Subcutaneous abdominal adipose tissue (tissue), 5 donors: ENCODE results near the gene ADAM17.
"Not testable (repeated sequence)": the region's sequence is repeated elsewhere in the genome, so short reads cannot be mapped to it uniquely, and the experiment has no call there.

Experiments
- H3K27ac ChIP-seq: one replicate; pipeline ENCODE4 v1.7.0; 2013; ENCODE audit warnings: low read depth, mild to moderate bottlenecking, inconsistent platforms, low read length, moderate library complexity
- H3K27me3 ChIP-seq, 5 donors: one replicate each; pipeline ENCODE4 v1.7.0; 2013; ENCODE audit warnings: low read length in 5 of 5, inconsistent platforms in 1 of 5; ENCODE audit not compliant: control insufficient read depth in 5 of 5, insufficient read depth in 4 of 5
- H3K36me3 ChIP-seq, 5 donors: one replicate each; pipeline ENCODE4 v1.7.0; 2013; ENCODE audit warnings: low read length in 5 of 5; ENCODE audit not compliant: control insufficient read depth in 5 of 5, insufficient read depth in 5 of 5
- H3K4me1 ChIP-seq, 5 donors: one replicate each; pipeline ENCODE4 v1.7.0; 2013; ENCODE audit warnings: low read length in 5 of 5, mild to moderate bottlenecking in 3 of 5, moderate library complexity in 1 of 5; ENCODE audit not compliant: control insufficient read depth in 5 of 5, insufficient read depth in 5 of 5
- H3K4me3 ChIP-seq, 5 donors: one replicate each; pipeline ENCODE4 v1.7.0; 2013; ENCODE audit warnings: low read length in 5 of 5, low read depth in 1 of 5
- H3K9ac ChIP-seq, 5 donors: one replicate each; pipeline ENCODE4 v1.7.0; 2013; ENCODE audit warnings: low read length in 5 of 5, mild to moderate bottlenecking in 4 of 5, moderate library complexity in 3 of 5
- H3K9me3 ChIP-seq, 5 donors: one replicate each; pipeline ENCODE4 v1.7.0; 2013; ENCODE audit warnings: low read length in 5 of 5; ENCODE audit not compliant: control insufficient read depth in 5 of 5
- donor health status: healthy.
- donor health status: healthy.
- donor health status: healthy.
- donor health status: healthy.
- donor health status: healthy.

Gene ADAM17

DNA sequence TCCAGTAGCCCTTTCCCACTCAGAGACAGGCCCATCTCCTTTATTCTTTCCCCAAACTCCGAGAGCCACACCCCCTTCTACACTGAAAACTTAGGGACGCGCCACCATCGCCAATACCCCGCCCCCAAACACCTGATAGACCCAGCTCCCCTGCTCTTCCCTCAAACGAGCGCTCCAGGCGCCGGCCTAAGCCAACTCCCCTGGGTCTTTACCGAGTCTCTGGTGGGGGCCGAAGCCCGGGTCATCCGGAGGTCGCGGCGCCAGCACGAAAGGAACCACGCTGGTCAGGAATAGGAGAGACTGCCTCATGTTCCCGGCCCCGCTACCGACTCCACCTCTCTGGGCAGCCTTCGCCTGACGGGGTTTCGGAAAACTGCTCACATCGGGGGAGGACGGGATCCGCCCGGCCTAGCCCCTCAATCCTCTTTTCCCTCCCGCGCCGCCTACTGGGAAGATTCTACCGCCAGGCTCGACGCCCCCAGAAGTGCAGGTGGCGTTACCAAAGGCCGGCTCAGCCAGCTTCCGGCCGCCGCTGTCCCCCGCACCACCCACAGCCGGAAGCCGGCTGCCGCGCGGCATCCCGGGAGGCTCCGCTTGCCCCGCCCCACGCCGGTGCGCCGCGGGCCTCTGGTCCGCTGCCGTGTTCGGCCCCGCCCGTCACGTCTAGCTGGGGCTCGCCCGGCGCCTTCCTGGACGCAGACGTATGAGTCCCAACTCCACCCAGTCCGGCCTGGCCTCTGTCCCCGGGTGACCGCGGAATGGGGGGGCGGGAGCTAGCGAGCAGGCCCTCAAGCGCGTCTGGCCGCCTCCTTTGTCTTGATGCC, at the start of gene ADAM17:
TSS of gene ADAM17 (minus strand) at position 534 of the 824 bp plus-strand sequence. CDS start at position 309, 225 bp downstream.
- H3K36me3 ChIP-seq: peaks cover 0 to 2% (median 0%) of the 10 kb centered on the region in 5 donors
- H3K9me3 ChIP-seq: no peaks in the 10 kb centered on the region
- no peaks in the 10 kb centered on the region for H3K27me3 ChIP-seq
- H3K4me1 ChIP-seq: peaks cover 0 to 53% (median 39%) of the 10 kb centered on the region in 5 donors
- peak within 1 kb of the TSS; percentile 93 to 100 (median 96) for H3K9ac ChIP-seq
- H3K4me3 ChIP-seq: peak within 1 kb of the TSS; percentile 80 to 95 (median 87)
- peak within 1 kb of the TSS; percentile 99 for H3K27ac ChIP-seq

GRCh38 chr2:9602412-9602811, 46.8 kb upstream of the ADAM17 start:
- H3K4me1 ChIP-seq: peaks cover 0 to 2% (median 0%) of the 10 kb centered on the region in 5 donors
- no peaks in the 10 kb centered on the region for H3K27me3 ChIP-seq
- H3K27ac ChIP-seq: no peak overlapping the region
- peaks cover 0 to 13% (median 10%) of the 10 kb centered on the region in 5 donors for H3K36me3 ChIP-seq
- no peak overlapping the region for H3K9ac ChIP-seq
- no peak overlapping the region for H3K4me3 ChIP-seq
- H3K9me3 ChIP-seq: peaks cover 4 to 13% (median 9%) of the 10 kb centered on the region in 5 donors

- Histone ChIP-seq H3K36me3 (peaks cover 0 to 13% (median 10%) of the 10 kb centered on the region in 5 donors), H3K27me3 (no peaks in the 10 kb centered on the region), H3K27ac (no peak overlapping the region), H3K4me3 (no peak overlapping the region), H3K9ac (no peak overlapping the region), H3K4me1 (peaks cover 0 to 4% (median 0%) of the 10 kb centered on the region in 5 donors), H3K9me3 (peaks cover 4 to 13% (median 9%) of the 10 kb centered on the region in 5 donors)
Measured at GRCh38 chr2:9601397-9601796, 45.8 kb upstream of the ADAM17 start.

- Histone ChIP-seq H3K4me3 (no peak overlapping the region), H3K4me1 (peaks cover 5 to 17% (median 12%) of the 10 kb centered on the region in 5 donors), H3K9ac (no peak overlapping the region), H3K27me3 (no peaks in the 10 kb centered on the region), H3K9me3 (peaks cover 4 to 13% (median 9%) of the 10 kb centered on the region in 5 donors), H3K27ac (no peak overlapping the region), H3K36me3 (peaks cover 0 to 13% (median 10%) of the 10 kb centered on the region in 5 donors)
Measured at GRCh38 chr2:9599430-9599829, 43.8 kb upstream of the ADAM17 start.

GRCh38 chr2:9596621-9597311, 41.1 kb upstream of the ADAM17 start:
- Histone ChIP-seq H3K27ac (peak overlapping the region; percentile 60), H3K27me3 (no peaks in the 10 kb centered on the region), H3K9ac (no peak overlapping the region), H3K36me3 (peaks cover 2 to 13% (median 10%) of the 10 kb centered on the region in 5 donors), H3K4me1 (peaks cover 6 to 24% (median 17%) of the 10 kb centered on the region in 5 donors), H3K4me3 (no peak overlapping the region), H3K9me3 (peaks cover 4 to 13% (median 9%) of the 10 kb centered on the region in 5 donors)

- Histone ChIP-seq H3K9ac (no peak overlapping the region), H3K36me3 (peaks cover 2 to 18% (median 10%) of the 10 kb centered on the region in 5 donors), H3K27me3 (no peaks in the 10 kb centered on the region), H3K4me1 (peaks cover 6 to 24% (median 17%) of the 10 kb centered on the region in 5 donors), H3K4me3 (no peak overlapping the region), H3K27ac (peak overlapping the region; percentile 60), H3K9me3 (peaks cover 4 to 13% (median 9%) of the 10 kb centered on the region in 5 donors)
Measured at GRCh38 chr2:9595746-9596145, 40.1 kb upstream of the ADAM17 start.

DNA sequence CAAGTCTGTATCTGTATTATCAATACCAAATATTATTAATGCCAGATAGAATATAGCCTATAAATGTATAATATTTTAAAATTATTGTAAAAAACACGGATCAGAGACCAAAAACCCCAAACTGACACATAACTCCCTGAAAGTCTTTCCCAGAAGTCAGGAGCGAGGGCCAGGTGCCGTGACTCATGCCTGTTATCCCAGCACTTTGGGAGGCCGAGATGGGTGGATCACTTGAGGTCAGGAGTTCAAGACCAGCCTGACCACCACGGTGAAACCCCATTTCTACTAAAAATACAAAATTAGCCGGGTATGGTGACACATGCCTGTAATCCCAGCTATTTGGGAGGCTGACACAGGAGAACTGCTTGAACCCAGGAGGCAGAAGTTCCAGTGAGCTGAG, 39.6 kb upstream of the ADAM17 start:
- H3K36me3 ChIP-seq: peaks cover 2 to 20% (median 10%) of the 10 kb centered on the region in 5 donors
- H3K4me3 ChIP-seq, H3K27me3 ChIP-seq: not testable (repeated sequence)
- peaks cover 4 to 13% (median 9%) of the 10 kb centered on the region in 5 donors for H3K9me3 ChIP-seq
- peak overlapping the region in 1 of 5 donors; percentile 46 for H3K9ac ChIP-seq
- peaks cover 6 to 24% (median 17%) of the 10 kb centered on the region in 5 donors for H3K4me1 ChIP-seq
- peak overlapping the region; percentile 77 for H3K27ac ChIP-seq

DNA sequence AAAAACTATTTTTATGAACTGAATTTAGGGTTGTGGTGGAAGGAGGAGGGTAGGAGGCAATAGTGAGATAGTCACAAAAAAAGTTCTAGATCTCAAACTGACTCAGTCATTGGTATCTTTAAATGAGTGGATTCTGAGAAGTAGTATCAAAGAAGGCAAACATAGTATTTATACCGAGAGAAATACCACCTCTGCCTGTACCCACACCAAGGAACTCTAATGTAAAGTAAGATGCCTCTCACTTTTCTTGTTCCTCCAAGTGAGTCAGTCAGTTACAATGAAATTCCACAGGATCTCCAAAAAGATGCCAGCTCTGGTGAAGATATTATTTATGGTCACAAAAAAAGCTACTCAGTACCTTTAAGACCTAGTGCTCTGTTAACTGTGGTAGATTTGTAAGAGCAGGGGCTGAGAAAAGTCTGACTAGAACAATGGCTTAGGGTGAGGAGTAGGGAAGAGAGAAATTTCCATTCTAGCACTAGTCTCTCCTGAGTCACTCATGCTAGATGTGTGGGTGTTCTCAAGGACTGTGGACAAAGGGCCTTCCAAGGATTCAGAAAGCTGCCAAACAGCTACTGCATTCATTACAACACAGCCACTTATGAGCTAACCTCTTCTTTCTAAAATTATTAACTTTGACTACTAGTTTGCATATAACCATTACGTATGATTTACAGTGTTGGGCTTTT, 38.9 kb upstream of the ADAM17 start:
- Histone ChIP-seq H3K9me3 (peaks cover 3 to 7% (median 5%) of the 10 kb centered on the region in 5 donors), H3K9ac (peak overlapping the region in 3 of 5 donors; percentile 7 to 46 (median 41)), H3K27ac (peak overlapping the region; percentile 77), H3K36me3 (peaks cover 2 to 25% (median 9%) of the 10 kb centered on the region in 5 donors), H3K4me1 (peaks cover 6 to 24% (median 17%) of the 10 kb centered on the region in 5 donors), H3K4me3 (no peak overlapping the region), H3K27me3 (no peaks in the 10 kb centered on the region)

DNA sequence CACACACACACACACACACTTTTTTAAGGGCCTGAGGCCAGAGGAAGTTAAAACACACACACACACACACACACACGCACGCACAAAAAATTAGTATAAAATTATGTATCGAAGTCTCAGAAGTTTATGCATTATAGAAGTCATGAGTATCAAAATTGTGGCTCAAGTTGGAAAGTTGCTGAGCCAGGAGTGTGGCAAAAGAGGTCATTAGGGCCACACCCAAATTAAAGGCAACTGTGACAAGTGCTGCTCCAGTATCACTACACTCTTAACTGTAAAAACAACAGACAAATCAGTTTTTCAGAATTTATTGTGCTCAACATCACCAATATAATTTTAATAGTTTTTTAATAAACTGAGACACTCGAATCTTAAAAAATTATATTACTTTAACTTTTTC, 38.3 kb upstream of the ADAM17 start:
- no peak overlapping the region for H3K4me3 ChIP-seq
- no peak overlapping the region for H3K9ac ChIP-seq
- H3K36me3 ChIP-seq: peaks cover 2 to 20% (median 8%) of the 10 kb centered on the region in 5 donors
- peaks cover 0 to 1% (median 0%) of the 10 kb centered on the region in 5 donors for H3K9me3 ChIP-seq
- H3K27me3 ChIP-seq: no peaks in the 10 kb centered on the region
- peak overlapping the region; percentile 77 for H3K27ac ChIP-seq
- peaks cover 6 to 24% (median 17%) of the 10 kb centered on the region in 5 donors for H3K4me1 ChIP-seq
